Chondrocyte (in vitro differentiated cells): ENCODE results near the gene CHMP1B. TPM values are rescaled to one million over a fixed set of nuclear protein-coding genes. Genes with fewer than 3 reads are reported as not detected.

Experiments
- DNase-seq: peaks from one replicate; pipeline ENCODE4 v3.0.0; 2021; ENCODE audit warnings: mixed read lengths, low spot score
- H3K27ac Mint-ChIP-seq: one replicate; pipeline ENCODE4 v1.8.0; 2021; ENCODE audit warnings: mild to moderate bottlenecking, moderate library complexity, mixed read lengths; ENCODE audit not compliant: unreplicated experiment
- H3K27me3 Mint-ChIP-seq: 2 replicates; pipeline ENCODE4 v1.8.0; 2021; ENCODE audit warnings: low read depth, mixed read lengths
- H3K36me3 Mint-ChIP-seq: 2 replicates; pipeline ENCODE4 v1.8.0; 2021; ENCODE audit warnings: low read depth, mixed read lengths
- H3K4me1 Mint-ChIP-seq: 2 replicates; pipeline ENCODE4 v1.8.0; 2021; ENCODE audit warnings: low read depth, mild to moderate bottlenecking, mixed read lengths
- H3K4me3 Mint-ChIP-seq: one replicate; pipeline ENCODE4 v1.8.0; 2021; ENCODE audit warnings: mild to moderate bottlenecking, moderate library complexity, mixed read lengths; ENCODE audit not compliant: unreplicated experiment
- H3K9me3 Mint-ChIP-seq: 2 replicates; pipeline ENCODE4 v1.8.0; 2021; ENCODE audit warnings: low read depth, mixed read lengths
- CTCF ChIP-seq: fragments of 200-600 bp; sonication (generic); IDR thresholded peaks from 2 replicates; pipeline ENCODE4 v1.5.0; 2021; ENCODE audit warnings: antibody characterized with exemption, mild to moderate bottlenecking, moderate library complexity
- total RNA-seq: library from RNA; stranded (reverse); gene quantifications from 3 replicates; pipeline ENCODE4 v1.2.1, GENCODE V29; 2021

Gene CHMP1B
- total RNA-seq, 1 donor from 2014 or later = 32.5 TPM

- Mint-ChIP-seq H3K9me3 (no peaks in the 10 kb centered on the region), H3K4me3 (no peak overlapping the region), H3K4me1 (peaks cover 9% of the 10 kb centered on the region), H3K36me3 (peaks cover 14% of the 10 kb centered on the region), H3K27ac (no peak overlapping the region), H3K27me3 (no peaks in the 10 kb centered on the region)
- no peak for DNase-seq
- TF ChIP-seq CTCF = no peak
These were observed 50.7 kb downstream of the CHMP1B start for GRCh38 chr18:11901826-11902438.

GRCh38 chr18:11902522-11903292, 51.5 kb downstream of the CHMP1B start:
- TF ChIP-seq CTCF = no peak
- no peak for DNase-seq
- H3K27ac Mint-ChIP-seq = no peak overlapping the region
- no peaks in the 10 kb centered on the region for H3K27me3 Mint-ChIP-seq
- no peaks in the 10 kb centered on the region for H3K9me3 Mint-ChIP-seq
- H3K4me3 Mint-ChIP-seq = no peak overlapping the region
- peaks cover 17% of the 10 kb centered on the region for H3K4me1 Mint-ChIP-seq
- H3K36me3 Mint-ChIP-seq = peaks cover 14% of the 10 kb centered on the region

Other genes starting within 250 kb of the CHMP1B start
- gene SLC35G4, start 241.8 kb upstream of the CHMP1B start, total RNA-seq = not detected in 3 replicates
- gene GNAL, start 162.1 kb upstream of the CHMP1B start, total RNA-seq = 1.3 to 5.9 TPM (median 5.8 TPM) in 3 replicates
- gene MPPE1, start 56.9 kb downstream of the CHMP1B start, total RNA-seq = 37.7 to 40.4 TPM (median 38.2 TPM) in 3 replicates
- gene IMPA2, start 130.1 kb downstream of the CHMP1B start, total RNA-seq = 10.8 to 25.1 TPM (median 10.9 TPM) in 3 replicates
- gene ANKRD62, start 242.4 kb downstream of the CHMP1B start, total RNA-seq = not detected in 3 replicates